GM12878 (cell line): ENCODE measurements around the gene BRSK2. TPM values are rescaled to one million over a fixed set of nuclear protein-coding genes. Genes with fewer than 3 reads are reported as not detected.

ENCODE experiments used
- ATAC-seq: fragments of 200-7000 bp; cut with Tn5 transposase; 3 replicates; pipeline ENCODE4 v1.9.1; 2020; ENCODE audit warnings: mild to moderate bottlenecking, moderate library complexity
- BruUV-seq: library from RNA; stranded (reverse); fragments of 400-500 nt; replicated peaks from 2 replicates; lab custom pipeline; 2021; lab: Mats Ljungman, UMichigan
- CTCF ChIA-PET: fragments of 300-600 bp; sonication (Branson Sonifier 250); formaldehyde crosslinking; extraction: SDS; loops from one replicate; lab custom pipeline; 2021; ENCODE audit warnings: inconsistent platforms; lab: Yijun Ruan, JAX
- POLR2A ChIA-PET: fragments of 350-600 bp; formaldehyde crosslinking; extraction: SDS; loops from one replicate; lab custom pipeline; 2021; ENCODE audit warnings: inconsistent platforms; lab: Charles Lee
- RAD21 ChIA-PET: fragments of 300-600 bp; sonication (Branson Sonifier 250); formaldehyde crosslinking; loops from one replicate; lab custom pipeline; 2023; ENCODE audit warnings: antibody characterized with exemption; ENCODE audit not compliant: unreplicated experiment; lab: Charles Lee
- SMC1A ChIA-PET: fragments of 300-600 bp; sonication (Branson Sonifier 250); formaldehyde crosslinking; loops from one replicate; lab custom pipeline; 2023; ENCODE audit not compliant: unreplicated experiment, uncharacterized antibody; lab: Charles Lee
- DNase-seq: peaks from one replicate; pipeline ENCODE4 v3.0.0-alpha.2; 2011; ENCODE audit warnings: low read depth, low spot score
- FAIRE-seq: peaks from 3 replicates; lab custom pipeline; 2011; peaks lifted over from hg19 to GRCh38; lab: Jason Lieb, UNC
- H2AFZ ChIP-seq: 2 replicates; pipeline ENCODE4 v1.6.0; 2011; ENCODE audit warnings: low read depth, low read length, control low read depth; ENCODE audit not compliant: control insufficient read depth
- H3K27ac ChIP-seq: 2 replicates; pipeline ENCODE4 v1.5.1; 2011; ENCODE audit warnings: control low read depth; ENCODE audit not compliant: control insufficient read depth, insufficient read depth
- H3K27me3 ChIP-seq, 2 experiments: replicated peaks in 1 of 2; 2 replicates each; pipeline versions ENCODE4 v1.6.0 to v1.6.1; 2011; ENCODE audit warnings: low read length in 1 of 2; ENCODE audit not compliant: control insufficient read depth in 2 of 2, insufficient read depth in 2 of 2
- H3K36me3 ChIP-seq, 2 experiments: 2 replicates each; pipeline ENCODE4 v1.5.1; 2011; ENCODE audit warnings: low read length in 1 of 2; ENCODE audit not compliant: control insufficient read depth in 2 of 2, insufficient read depth in 2 of 2
- H3K4me1 ChIP-seq: 2 replicates; pipeline ENCODE4 v1.6.1; 2011; ENCODE audit warnings: mild to moderate bottlenecking, low read length, moderate library complexity, mixed read lengths; ENCODE audit not compliant: control insufficient read depth, insufficient read depth
- H3K4me2 ChIP-seq: 2 replicates; pipeline ENCODE4 v1.6.0; 2011; ENCODE audit warnings: control low read depth; ENCODE audit not compliant: control insufficient read depth, insufficient read depth
- H3K4me3 ChIP-seq: fragments of 200-600 bp; sonication (generic); 2 replicates; pipeline ENCODE4 v1.5.1; 2016
- H3K79me2 ChIP-seq: 2 replicates; pipeline ENCODE4 v1.6.0; 2011; ENCODE audit warnings: low read length; ENCODE audit not compliant: control insufficient read depth, insufficient read depth
- H3K9ac ChIP-seq: 2 replicates; pipeline ENCODE4 v1.8.0; 2011; ENCODE audit warnings: low read length, control low read depth, mixed read lengths; ENCODE audit not compliant: control insufficient read depth, insufficient read depth
- H3K9me3 ChIP-seq: replicated peaks from 3 replicates; pipeline ENCODE4 v1.5.1; 2011; ENCODE audit warnings: mild to moderate bottlenecking, low read length; ENCODE audit not compliant: control insufficient read depth, insufficient read depth
- H4K20me1 ChIP-seq: 2 replicates; pipeline ENCODE4 v1.6.0; 2011; ENCODE audit not compliant: control insufficient read depth, insufficient read depth
- BCL11A ChIP-seq: IDR thresholded peaks from 2 replicates; pipeline ENCODE4 v1.6.1; 2011; ENCODE audit warnings: low read depth, low read length
- CHD1 ChIP-seq: IDR thresholded peaks from 2 replicates; pipeline ENCODE4 v1.6.1; 2012; ENCODE audit warnings: low read depth, low read length, improper control_type of control experiment
- GABPA ChIP-seq: IDR thresholded peaks from 2 replicates; pipeline ENCODE4 v1.6.1; 2014; ENCODE audit warnings: antibody characterized with exemption, low read depth, mild to moderate bottlenecking, inconsistent platforms
- IRF5 ChIP-seq: fragments of 450-650 bp; IDR thresholded peaks from 2 replicates; pipeline ENCODE4 v1.6.1; 2017; ENCODE audit warnings: borderline replicate concordance
- SPI1 ChIP-seq: IDR thresholded peaks from 2 replicates; pipeline ENCODE4 v1.6.1; 2011; ENCODE audit warnings: low read depth, mild to moderate bottlenecking, low read length, moderate library complexity, borderline replicate concordance; ENCODE audit not compliant: insufficient read depth
- STAT1 ChIP-seq: fragments of 450-650 bp; conservative IDR thresholded peaks from 2 replicates; pipeline ENCODE4 v1.6.1; 2014; ENCODE audit warnings: antibody characterized with exemption, mild to moderate bottlenecking
- ZBTB4 ChIP-seq: fragments of 450-650 bp; formaldehyde crosslinking; IDR thresholded peaks from 2 replicates; pipeline ENCODE4 v1.4.0; 2022; ENCODE audit warnings: mild to moderate bottlenecking, moderate library complexity
- ZNF687 ChIP-seq: fragments of 450-650 bp; IDR thresholded peaks from 2 replicates; pipeline ENCODE4 v1.6.1; 2017; ENCODE audit warnings: mild to moderate bottlenecking, moderate library complexity
- WGBS: methylation state at CpG from one replicate; pipeline ENCODE4 v1.1.6; 2016; ENCODE audit warnings: low lambda C conversion rate; ENCODE audit not compliant: insufficient replicate concordance, insufficient coverage; ENCODE audit errors: missing lambda C conversion rate; 5-methylcytosine and 5-hydroxymethylcytosine counted together
- in situ Hi-C: fragments of 300-500 bp; cut with MboI; formaldehyde crosslinking; loops from 9 replicates; pipeline ENCODE4 v1.14.3; 2018; ENCODE audit warnings: mixed read lengths
- intact Hi-C: fragments of 100-400 bp; cut with micrococcal nuclease; formaldehyde crosslinking; loops from one replicate; pipeline ENCODE4 v1.14.2; 2022; ENCODE audit not compliant: unreplicated experiment
- polyA plus RNA-seq, 11 experiments: library from polyadenylated mRNA; depleted of rRNA in 4 of 11; unstranded in 6 of 11; stranded (reverse) in 5 of 11; fragments of >200 nt; fragmentation: Nextera tagmentation in 4 of 11; fragmentation: Illumina TruSeq in 1 of 11; extraction: Ambion mirVana in 4 of 11; extraction: Trizol in 1 of 11; gene quantifications; 1 replicate in 1 of 11; 2 replicates in 10 of 11; pipeline versions ENCODE4 v1.2.1 to v1.2.3, GENCODE V29; 2011 to 2016; ENCODE audit warnings: inconsistent platforms in 2 of 11, missing spikeins in 2 of 11, low read depth in 1 of 11
- total RNA-seq, 4 experiments: library from RNA; depleted of rRNA in 3 of 4; stranded (reverse); fragments of >200 nt in 3 of 4; fragmentation: Illumina TruSeq in 1 of 4; extraction: Trizol in 1 of 4; gene quantifications; 2 replicates each; pipeline versions ENCODE4 v1.2.1 to v1.2.3, GENCODE V29; 2013 to 2021

Gene BRSK2
- total and polyA plus RNA-seq, 10 of the 15 experiments (the other 5 are each of a cell fraction or from before 2014, with no cell fraction given): 0.13 TPM; not detected in 9

GRCh38 chr11:1490651-1491050, 100.9 kb downstream of the BRSK2 start:
- peaks cover 2% of the 10 kb centered on the region; the same call in 2 of the 3 replicates for H3K9me3 ChIP-seq
- SMC1A ChIA-PET: interaction anchor here (1.6 kb wide), 1 partner anchor 27 kb away, joined by 3 read pairs; no protein-coding TSS in a partner anchor
- intact Hi-C loops (no loop called here), in situ Hi-C loops (no loop called here)
- no peak for ATAC-seq
- no peaks in the 10 kb centered on the region for H3K27me3 ChIP-seq
- no peak overlapping the region for H3K4me2 ChIP-seq
- RAD21 ChIA-PET: no interaction called here
- H4K20me1 ChIP-seq: no peaks in the 10 kb centered on the region
- 37% methylated on average over 7 of the region's 7 CpGs for WGBS
- DNase-seq: no peak
- no peak for TF ChIP-seq BCL11A
- no peak for TF ChIP-seq CHD1
- no peak for TF ChIP-seq STAT1
- TF ChIP-seq GABPA: no peak
- no peak for TF ChIP-seq IRF5
- no peak for TF ChIP-seq ZBTB4
- no peak for TF ChIP-seq ZNF687
- TF ChIP-seq SPI1: no peak
- peaks cover 0 to 1% of the 10 kb centered on the region in 2 experiments; a peak in 1 of 4 replicates for H3K36me3 ChIP-seq
- CTCF ChIA-PET: interaction anchor here (1.1 kb wide), 1 partner anchor 8 kb away, joined by 5 read pairs; no protein-coding TSS in a partner anchor
- no TSS peak for BruUV-seq
- no peak overlapping the region for H3K9ac ChIP-seq
- no peak overlapping the region for H3K27ac ChIP-seq
- H3K4me1 ChIP-seq: peaks cover 7% of the 10 kb centered on the region
- no peak overlapping the region for H3K4me3 ChIP-seq
- no peaks in the 10 kb centered on the region; the same call in none of the 2 replicates for H3K79me2 ChIP-seq
- POLR2A ChIA-PET: no interaction called here
- H2AFZ ChIP-seq: no peak overlapping the region
- FAIRE-seq: no peak
